Measurements from ENCODE around the gene HOXD12. TPM values are rescaled to one million over a fixed set of nuclear protein-coding genes. Genes with fewer than 3 reads are reported as not detected.

The HOXD12 gene
- total RNA-seq, 2 experiments from 2014 or later: not detected

DNA sequence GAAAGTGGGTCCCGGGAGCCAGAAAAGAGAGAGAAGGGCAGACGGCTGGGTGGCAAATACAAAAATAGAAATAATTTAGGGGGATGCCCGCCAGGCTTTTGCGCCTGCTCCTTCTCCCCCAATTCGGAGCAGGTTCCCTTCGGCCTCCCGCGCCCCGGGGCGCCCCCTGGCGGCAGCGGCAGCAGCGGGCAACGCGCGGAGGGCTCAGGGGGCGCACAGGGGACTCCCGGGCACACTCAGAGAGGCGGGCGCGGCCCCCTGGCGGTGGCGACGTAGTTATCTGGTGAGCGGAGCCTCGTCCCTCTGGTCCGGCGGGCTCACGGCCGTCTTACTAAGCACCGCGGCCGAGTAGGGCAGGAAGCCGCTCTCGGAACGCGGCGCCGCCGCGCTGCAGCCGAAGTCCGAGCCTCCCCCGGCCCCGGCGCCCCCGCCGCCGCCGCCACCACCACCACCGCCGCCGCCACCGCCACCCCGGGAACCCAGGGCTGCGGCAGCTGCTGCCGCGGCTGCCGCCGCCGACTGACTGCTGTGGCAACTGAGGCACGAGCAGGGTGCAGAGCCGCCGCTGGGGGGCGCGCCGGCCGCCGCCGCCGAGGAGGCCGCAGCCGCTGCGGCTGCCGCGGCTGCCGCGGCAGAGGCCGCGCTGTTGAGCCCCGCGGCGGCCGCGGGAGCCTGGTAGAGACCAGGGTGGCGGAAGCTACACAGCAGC lies 19.6 kb upstream of the HOXD12 start:
- no peak overlapping the region for H3K4me3 ChIP-seq (ENCODE audit: low read length)
- peaks cover 30% of the 10 kb centered on the region for H3K4me1 ChIP-seq (ENCODE audit: insufficient read depth, low read length)
- intact Hi-C loops (cut with DNase I, micrococcal nuclease): loop anchor here (5.0 to 10.0 kb wide), 4 partner anchors 32 to 1745 kb away; partner anchors contain the start of genes HOXD10 (in 1 of the 2) and SP9 (in 1 of the 2)
- peaks cover 63 to 83% of the 10 kb centered on the region in 2 experiments for H3K9me3 ChIP-seq (ENCODE audit: control insufficient read depth in 1 of 2, insufficient read depth in 1 of 2, low read length in 2 of 2)
- peaks cover 86% of the 10 kb centered on the region for H3K27me3 Mint-ChIP-seq
- CTCF ChIA-PET: no interaction called here
- ATAC-seq (ENCODE audit: poor library complexity): no peak
- POLR2A ChIA-PET: no interaction called here
- peaks cover 49% of the 10 kb centered on the region for H3K36me3 Mint-ChIP-seq (ENCODE audit: low read depth)
- peaks cover 85 to 92% of the 10 kb centered on the region in 2 experiments for H3K27me3 ChIP-seq (ENCODE audit: control insufficient read depth in 1 of 2, insufficient read depth in 2 of 2, low read length in 2 of 2)
- DNase-seq: peak in 2 of 14 experiments; percentile 16 to 41
- H3K36me3 ChIP-seq (ENCODE audit: insufficient read depth, low read length): no peaks in the 10 kb centered on the region
- H3K4me1 Mint-ChIP-seq (ENCODE audit: low read depth): peaks cover 29% of the 10 kb centered on the region
- peaks cover 19% of the 10 kb centered on the region for H3K9me3 Mint-ChIP-seq
- H3K27ac Mint-ChIP-seq: peak overlapping the region; percentile 83
- peak overlapping the region; percentile 73 for H3K4me3 Mint-ChIP-seq
- no peak overlapping the region for H3K27ac ChIP-seq (ENCODE audit: low read depth in 1 of 2, low read length in 2 of 2)
- TF ChIP-seq, protein P1, sequence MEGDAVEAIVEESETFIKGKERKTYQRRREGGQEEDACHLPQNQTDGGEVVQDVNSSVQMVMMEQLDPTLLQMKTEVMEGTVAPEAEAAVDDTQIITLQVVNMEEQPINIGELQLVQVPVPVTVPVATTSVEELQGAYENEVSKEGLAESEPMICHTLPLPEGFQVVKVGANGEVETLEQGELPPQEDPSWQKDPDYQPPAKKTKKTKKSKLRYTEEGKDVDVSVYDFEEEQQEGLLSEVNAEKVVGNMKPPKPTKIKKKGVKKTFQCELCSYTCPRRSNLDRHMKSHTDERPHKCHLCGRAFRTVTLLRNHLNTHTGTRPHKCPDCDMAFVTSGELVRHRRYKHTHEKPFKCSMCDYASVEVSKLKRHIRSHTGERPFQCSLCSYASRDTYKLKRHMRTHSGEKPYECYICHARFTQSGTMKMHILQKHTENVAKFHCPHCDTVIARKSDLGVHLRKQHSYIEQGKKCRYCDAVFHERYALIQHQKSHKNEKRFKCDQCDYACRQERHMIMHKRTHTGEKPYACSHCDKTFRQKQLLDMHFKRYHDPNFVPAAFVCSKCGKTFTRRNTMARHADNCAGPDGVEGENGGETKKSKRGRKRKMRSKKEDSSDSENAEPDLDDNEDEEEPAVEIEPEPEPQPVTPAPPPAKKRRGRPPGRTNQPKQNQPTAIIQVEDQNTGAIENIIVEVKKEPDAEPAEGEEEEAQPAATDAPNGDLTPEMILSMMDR (IDR thresholded peaks at IDR 0.05): no peak

GRCh38 chr2:176080540-176081375 lies 18.8 kb upstream of the HOXD12 start:
- H3K9me3 ChIP-seq (ENCODE audit: control insufficient read depth in 1 of 2, insufficient read depth in 1 of 2, low read length in 2 of 2): peaks cover 71 to 77% of the 10 kb centered on the region in 2 experiments
- Mint-ChIP-seq H3K9me3 (peaks cover 16% of the 10 kb centered on the region), H3K27ac (peak overlapping the region; percentile 75), H3K36me3 (ENCODE audit: low read depth) (peaks cover 56% of the 10 kb centered on the region), H3K4me1 (ENCODE audit: low read depth) (peaks cover 29% of the 10 kb centered on the region), H3K4me3 (peak overlapping the region; percentile 60), H3K27me3 (peaks cover 86% of the 10 kb centered on the region)
- H3K27ac ChIP-seq (ENCODE audit: low read depth in 1 of 2, low read length in 2 of 2): no peak overlapping the region
- peaks cover 85 to 92% of the 10 kb centered on the region in 2 experiments for H3K27me3 ChIP-seq (ENCODE audit: control insufficient read depth in 1 of 2, insufficient read depth in 2 of 2, low read length in 2 of 2)
- DNase-seq (peak in 1 of 14 experiments; percentile 41), ATAC-seq (ENCODE audit: poor library complexity) (no peak)
- CTCF ChIA-PET: no interaction called here
- H3K4me1 ChIP-seq (ENCODE audit: insufficient read depth, low read length): peaks cover 30% of the 10 kb centered on the region
- H3K36me3 ChIP-seq (ENCODE audit: insufficient read depth, low read length): no peaks in the 10 kb centered on the region
- POLR2A ChIA-PET: no interaction called here
- H3K4me3 ChIP-seq (ENCODE audit: low read length): no peak overlapping the region
- intact Hi-C loops (cut with DNase I, micrococcal nuclease): loop anchor here (5.0 to 10.0 kb wide), 3 partner anchors 37 to 1746 kb away; partner anchors contain the start of genes HOXD10 (in 1 of the 2) and SP9 (in 1 of the 2)
- TF ChIP-seq, protein P1 (IDR thresholded peaks at IDR 0.05): no peak

GRCh38 chr2:176081376-176081836 lies 18.2 kb upstream of the HOXD12 start:
- Histone ChIP-seq H3K27me3 (ENCODE audit: control insufficient read depth in 1 of 2, insufficient read depth in 2 of 2, low read length in 2 of 2) (peaks cover 85 to 92% of the 10 kb centered on the region in 2 experiments), H3K27ac (ENCODE audit: low read depth in 1 of 2, low read length in 2 of 2) (no peak overlapping the region), H3K9me3 (ENCODE audit: control insufficient read depth in 1 of 2, insufficient read depth in 1 of 2, low read length in 2 of 2) (peaks cover 71 to 77% of the 10 kb centered on the region in 2 experiments), H3K4me3 (ENCODE audit: low read length) (no peak overlapping the region), H3K4me1 (ENCODE audit: insufficient read depth, low read length) (peaks cover 36% of the 10 kb centered on the region), H3K36me3 (ENCODE audit: insufficient read depth, low read length) (no peaks in the 10 kb centered on the region)
- H3K9me3 Mint-ChIP-seq: peaks cover 16% of the 10 kb centered on the region
- H3K27ac Mint-ChIP-seq: peak overlapping the region; percentile 75
- ChIA-PET CTCF (no interaction called here), POLR2A (interaction anchor here (2.0 kb wide), 1 partner anchor 8 kb away, joined by 5 read pairs; no protein-coding TSS in a partner anchor)
- peak overlapping the region; percentile 63 for H3K4me3 Mint-ChIP-seq
- DNase-seq: no peak
- peaks cover 58% of the 10 kb centered on the region for H3K36me3 Mint-ChIP-seq (ENCODE audit: low read depth)
- peaks cover 86% of the 10 kb centered on the region for H3K27me3 Mint-ChIP-seq
- TF ChIP-seq, protein P1 (IDR thresholded peaks at IDR 0.05): no peak
- H3K4me1 Mint-ChIP-seq (ENCODE audit: low read depth): peaks cover 30% of the 10 kb centered on the region
- ATAC-seq (ENCODE audit: poor library complexity): no peak
- intact Hi-C loops (cut with DNase I, micrococcal nuclease): loop anchor here (5.0 to 10.0 kb wide), 3 partner anchors 36 to 1747 kb away; partner anchors contain the start of genes HOXD10 (in 1 of the 2) and SP9 (in 1 of the 2)

Measured in CD4-positive, alpha-beta T cell (primary cell).